ENCODE results near the gene RFWD3. TPM values are rescaled to one million over a fixed set of nuclear protein-coding genes. Genes with fewer than 3 reads are reported as not detected.

Gene RFWD3
- total RNA-seq, 1 donor from 2014 or later = 48.4 TPM

DNA sequence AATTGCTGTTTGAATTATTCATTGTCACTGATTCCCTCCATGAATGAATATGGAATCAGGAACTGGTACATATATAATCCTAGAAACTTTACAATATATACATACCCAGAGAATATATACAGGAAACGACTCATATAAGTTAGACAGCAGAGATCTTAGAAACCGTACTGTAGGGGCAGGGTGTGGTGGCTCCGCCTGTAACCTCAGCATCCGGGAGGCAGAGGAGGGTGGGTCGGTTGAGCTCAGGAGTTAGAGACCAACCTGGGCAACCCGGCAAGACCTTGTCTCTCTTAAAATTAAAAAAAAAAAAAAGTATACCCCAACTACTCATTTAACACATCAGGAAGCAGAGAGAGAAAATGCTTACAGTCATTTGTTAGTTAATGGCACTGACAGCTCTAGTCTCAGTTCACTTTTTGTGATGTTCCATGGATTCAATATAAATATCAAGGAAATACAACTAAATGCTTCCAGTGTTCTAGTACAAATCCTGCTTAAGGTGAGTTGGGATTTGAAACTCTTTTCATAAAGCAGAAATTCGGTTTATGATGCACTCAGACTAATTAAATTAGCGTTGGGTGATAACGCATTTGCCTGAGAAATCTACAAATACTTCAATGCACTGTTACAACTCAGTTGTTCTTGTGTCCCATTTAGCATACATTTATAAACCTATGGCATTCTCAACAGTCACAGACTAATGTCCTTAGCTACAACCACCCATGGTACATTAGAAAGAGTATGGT is 65.4 kb downstream of the RFWD3 start:
- Mint-ChIP-seq H3K27ac (no peak overlapping the region), H3K36me3 (ENCODE audit: insufficient read depth) (peaks cover 9% of the 10 kb centered on the region), H3K4me3 (ENCODE audit: low read depth) (no peak overlapping the region), H3K9me3 (ENCODE audit: low read depth) (no peaks in the 10 kb centered on the region), H3K27me3 (no peaks in the 10 kb centered on the region), H3K4me1 (ENCODE audit: low read depth) (peaks cover 28% of the 10 kb centered on the region)
- no peak for DNase-seq (ENCODE audit: low spot score, unreplicated experiment)
- TF ChIP-seq, protein P1, sequence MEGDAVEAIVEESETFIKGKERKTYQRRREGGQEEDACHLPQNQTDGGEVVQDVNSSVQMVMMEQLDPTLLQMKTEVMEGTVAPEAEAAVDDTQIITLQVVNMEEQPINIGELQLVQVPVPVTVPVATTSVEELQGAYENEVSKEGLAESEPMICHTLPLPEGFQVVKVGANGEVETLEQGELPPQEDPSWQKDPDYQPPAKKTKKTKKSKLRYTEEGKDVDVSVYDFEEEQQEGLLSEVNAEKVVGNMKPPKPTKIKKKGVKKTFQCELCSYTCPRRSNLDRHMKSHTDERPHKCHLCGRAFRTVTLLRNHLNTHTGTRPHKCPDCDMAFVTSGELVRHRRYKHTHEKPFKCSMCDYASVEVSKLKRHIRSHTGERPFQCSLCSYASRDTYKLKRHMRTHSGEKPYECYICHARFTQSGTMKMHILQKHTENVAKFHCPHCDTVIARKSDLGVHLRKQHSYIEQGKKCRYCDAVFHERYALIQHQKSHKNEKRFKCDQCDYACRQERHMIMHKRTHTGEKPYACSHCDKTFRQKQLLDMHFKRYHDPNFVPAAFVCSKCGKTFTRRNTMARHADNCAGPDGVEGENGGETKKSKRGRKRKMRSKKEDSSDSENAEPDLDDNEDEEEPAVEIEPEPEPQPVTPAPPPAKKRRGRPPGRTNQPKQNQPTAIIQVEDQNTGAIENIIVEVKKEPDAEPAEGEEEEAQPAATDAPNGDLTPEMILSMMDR (IDR thresholded peaks at IDR 0.05; ENCODE audit: unreplicated experiment) = no peak

DNA sequence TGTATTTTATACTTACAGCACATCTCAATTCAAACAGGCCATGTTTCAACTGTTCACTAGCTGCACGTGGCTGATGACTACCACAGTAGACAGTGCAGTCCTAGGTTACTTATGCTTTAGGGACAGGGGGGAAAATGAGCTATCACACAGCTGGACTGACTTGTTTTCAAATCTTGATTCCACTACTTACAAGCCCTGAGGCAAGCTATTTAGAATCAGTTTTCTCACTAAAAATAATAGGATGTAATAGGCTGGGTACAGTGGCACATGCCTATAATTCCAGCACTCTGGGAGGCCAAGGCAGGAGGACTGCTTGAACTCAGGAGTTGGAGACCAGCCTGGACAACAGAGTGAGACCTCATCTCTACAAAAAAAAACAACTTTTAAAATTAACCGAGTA is 70.1 kb downstream of the RFWD3 start:
- no peak overlapping the region for H3K4me3 Mint-ChIP-seq (ENCODE audit: low read depth)
- TF ChIP-seq, protein P1 (IDR thresholded peaks at IDR 0.05; ENCODE audit: unreplicated experiment) = no peak
- H3K4me1 Mint-ChIP-seq (ENCODE audit: low read depth) = peaks cover under 1% of the 10 kb centered on the region
- no peak for DNase-seq (ENCODE audit: low spot score, unreplicated experiment)
- no peaks in the 10 kb centered on the region for H3K27me3 Mint-ChIP-seq
- peaks cover 12% of the 10 kb centered on the region for H3K36me3 Mint-ChIP-seq (ENCODE audit: insufficient read depth)
- H3K27ac Mint-ChIP-seq = no peak overlapping the region
- no peaks in the 10 kb centered on the region for H3K9me3 Mint-ChIP-seq (ENCODE audit: low read depth)

DNA sequence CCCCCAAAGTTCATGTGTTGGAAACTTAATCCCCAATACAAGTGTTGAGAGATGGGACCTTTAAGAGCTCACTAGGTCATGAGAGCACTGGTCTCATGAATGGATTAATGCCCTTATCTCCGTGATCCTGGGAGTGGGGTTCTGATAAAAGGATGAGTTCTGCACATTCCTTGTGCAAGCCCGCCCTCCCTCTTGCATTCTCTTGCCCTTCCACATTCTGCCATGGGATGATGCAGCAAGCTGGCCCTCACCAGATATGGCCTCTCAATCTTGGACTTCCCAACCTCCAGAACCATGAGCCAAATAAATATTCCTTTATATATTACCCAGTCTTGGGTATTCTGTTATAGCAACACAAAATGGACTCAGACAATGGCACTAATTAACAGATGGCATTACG is 73.8 kb downstream of the RFWD3 start:
- peaks cover 6% of the 10 kb centered on the region for H3K36me3 Mint-ChIP-seq (ENCODE audit: insufficient read depth)
- H3K27ac Mint-ChIP-seq = no peak overlapping the region
- no peak overlapping the region for H3K4me3 Mint-ChIP-seq (ENCODE audit: low read depth)
- H3K27me3 Mint-ChIP-seq = no peaks in the 10 kb centered on the region
- no peak for DNase-seq (ENCODE audit: low spot score, unreplicated experiment)
- TF ChIP-seq, protein P1 (IDR thresholded peaks at IDR 0.05; ENCODE audit: unreplicated experiment) = no peak
- H3K4me1 Mint-ChIP-seq (ENCODE audit: low read depth) = peaks cover 5% of the 10 kb centered on the region
- H3K9me3 Mint-ChIP-seq (ENCODE audit: low read depth) = no peaks in the 10 kb centered on the region

DNA sequence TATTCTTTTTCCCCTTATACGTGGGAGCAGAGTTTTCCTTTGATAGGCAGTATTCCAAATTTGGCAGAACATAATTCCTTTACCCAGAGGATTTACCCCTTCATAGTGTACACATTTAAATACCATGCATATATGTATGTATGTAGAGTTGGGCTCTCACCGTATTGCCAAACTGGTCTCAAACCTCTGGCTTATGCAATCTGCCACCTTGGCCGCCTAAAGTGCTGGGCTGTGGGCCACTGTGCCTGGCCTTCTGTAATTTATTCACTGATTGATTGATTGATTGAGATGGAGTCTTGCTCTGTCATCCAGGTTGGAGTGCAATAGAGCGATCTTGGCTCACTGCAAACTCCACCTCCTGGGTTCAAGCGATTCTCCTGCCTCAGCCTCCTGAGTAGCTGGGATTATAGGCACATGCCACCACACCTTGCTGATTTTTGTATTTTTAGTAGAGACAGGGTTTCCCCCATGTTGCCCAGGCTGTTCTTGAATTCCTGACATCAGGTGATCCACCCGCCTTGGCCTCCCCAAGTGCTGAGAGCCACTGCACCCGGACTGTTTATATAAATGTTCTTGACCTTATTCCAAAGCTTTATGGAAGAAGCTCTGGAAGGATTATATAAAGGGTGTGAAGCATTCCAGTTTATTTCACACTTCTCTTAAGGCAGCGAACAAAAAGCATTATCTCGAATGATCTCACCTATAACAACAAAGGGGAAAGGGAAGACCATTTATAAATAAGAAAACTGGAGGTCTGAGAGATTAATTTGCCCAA is 74.6 kb downstream of the RFWD3 start:
- TF ChIP-seq, protein P1 (IDR thresholded peaks at IDR 0.05; ENCODE audit: unreplicated experiment) = no peak
- Mint-ChIP-seq H3K4me1 (ENCODE audit: low read depth) (peaks cover 8% of the 10 kb centered on the region), H3K27ac (no peak overlapping the region), H3K27me3 (no peaks in the 10 kb centered on the region), H3K36me3 (ENCODE audit: insufficient read depth) (peaks cover 7% of the 10 kb centered on the region), H3K4me3 (ENCODE audit: low read depth) (no peak overlapping the region), H3K9me3 (ENCODE audit: low read depth) (no peaks in the 10 kb centered on the region)
- no peak for DNase-seq (ENCODE audit: low spot score, unreplicated experiment)

DNA sequence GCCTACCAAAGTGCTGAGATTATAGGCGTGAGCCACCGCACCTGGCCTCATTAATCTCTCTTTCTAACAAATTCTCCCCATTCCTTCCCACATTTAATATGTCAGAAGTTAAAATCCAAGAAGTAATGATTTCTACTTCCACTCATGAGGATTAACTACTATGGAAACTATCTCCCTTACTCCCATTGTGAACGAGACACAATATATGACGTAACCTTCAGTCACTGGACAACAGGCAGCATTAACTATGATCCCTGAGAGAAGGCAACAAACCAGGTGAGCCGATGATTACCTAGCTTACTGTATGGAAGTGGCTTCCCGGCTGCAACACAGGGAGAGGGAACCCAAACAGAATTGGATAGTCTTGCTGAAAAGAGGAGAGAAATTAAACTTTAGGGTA is 79.7 kb downstream of the RFWD3 start:
- no peak overlapping the region for H3K4me3 Mint-ChIP-seq (ENCODE audit: low read depth)
- no peaks in the 10 kb centered on the region for H3K27me3 Mint-ChIP-seq
- H3K4me1 Mint-ChIP-seq (ENCODE audit: low read depth) = peaks cover 16% of the 10 kb centered on the region
- no peak for DNase-seq (ENCODE audit: low spot score, unreplicated experiment)
- TF ChIP-seq, protein P1 (IDR thresholded peaks at IDR 0.05; ENCODE audit: unreplicated experiment) = no peak
- peaks cover 5% of the 10 kb centered on the region for H3K9me3 Mint-ChIP-seq (ENCODE audit: low read depth)
- peak overlapping the region; percentile 43 for H3K27ac Mint-ChIP-seq
- H3K36me3 Mint-ChIP-seq (ENCODE audit: insufficient read depth) = peaks cover 10% of the 10 kb centered on the region

All from progenitor cell of endocrine pancreas (in vitro differentiated cells).